SH-SY5Y (cell line): Measurements from ENCODE around the gene ADAMTS2.

Experiments used
- GATA2 ChIP-seq: IDR thresholded peaks from 2 replicates; pipeline ENCODE4 v1.6.1; 2011; ENCODE audit warnings: mild to moderate bottlenecking, low read depth, low read length
- GATA3 ChIP-seq: IDR thresholded peaks from 2 replicates; pipeline ENCODE4 v1.6.1; 2011; ENCODE audit warnings: low read depth, mild to moderate bottlenecking, low read length, moderate library complexity

The ADAMTS2 gene

DNA sequence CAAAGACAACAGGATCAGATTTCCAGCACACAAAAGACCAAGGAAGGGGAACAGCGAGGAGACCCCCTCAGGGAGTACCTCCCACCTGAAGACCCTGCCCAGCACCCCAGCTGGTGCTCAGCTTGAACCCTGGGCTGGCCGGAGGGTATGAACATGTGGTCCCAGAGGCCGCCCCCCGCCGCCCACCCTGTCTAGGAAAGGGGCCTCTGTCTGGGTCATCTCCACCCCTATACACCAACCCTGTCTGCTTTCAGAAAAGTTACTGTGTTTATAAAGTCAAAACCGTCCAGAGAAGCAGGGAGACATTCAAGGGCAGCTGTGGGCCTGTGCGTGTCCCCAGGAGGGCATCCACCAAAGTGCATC is 72.2 kb downstream of the ADAMTS2 start:
- TF ChIP-seq GATA3 (no peak), GATA2 (no peak)

DNA sequence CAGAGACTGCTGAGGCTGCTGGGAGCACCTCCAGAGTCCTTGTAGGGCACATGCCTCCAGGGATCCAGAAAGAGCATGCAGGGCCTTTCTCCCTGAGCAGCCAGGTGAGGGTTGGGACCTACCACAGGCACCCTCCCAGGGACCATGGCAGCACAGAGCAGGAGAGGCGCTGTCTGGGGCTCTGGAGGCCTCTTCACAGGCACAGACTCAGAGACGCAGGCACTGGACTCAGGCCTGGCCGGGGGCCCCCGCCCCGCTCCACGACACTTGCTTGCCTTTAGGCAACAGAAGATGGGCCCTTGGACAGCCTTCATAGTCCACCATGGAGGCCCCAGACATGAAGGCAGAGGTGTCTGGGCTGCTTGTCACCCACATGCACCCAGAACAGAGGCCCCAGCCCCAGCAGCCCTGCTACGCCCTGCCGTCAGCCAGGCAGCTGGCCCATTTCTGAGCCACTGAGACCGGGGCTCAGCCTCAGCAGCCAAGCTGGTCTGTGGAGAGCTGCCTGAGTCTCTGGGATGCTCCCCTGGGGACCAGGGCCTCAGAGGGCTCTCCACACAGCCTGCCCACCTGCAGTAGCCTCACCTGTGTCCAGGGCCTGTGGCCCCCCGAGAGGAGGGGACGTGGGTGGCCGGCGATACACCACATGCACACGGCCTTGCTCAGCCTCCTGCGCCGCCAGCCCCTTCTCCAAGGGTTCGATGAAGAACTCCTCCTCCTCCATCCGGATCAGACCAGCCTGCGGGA is 72.8 kb downstream of the ADAMTS2 start:
- TF ChIP-seq GATA3 (no peak), GATA2 (no peak)

DNA sequence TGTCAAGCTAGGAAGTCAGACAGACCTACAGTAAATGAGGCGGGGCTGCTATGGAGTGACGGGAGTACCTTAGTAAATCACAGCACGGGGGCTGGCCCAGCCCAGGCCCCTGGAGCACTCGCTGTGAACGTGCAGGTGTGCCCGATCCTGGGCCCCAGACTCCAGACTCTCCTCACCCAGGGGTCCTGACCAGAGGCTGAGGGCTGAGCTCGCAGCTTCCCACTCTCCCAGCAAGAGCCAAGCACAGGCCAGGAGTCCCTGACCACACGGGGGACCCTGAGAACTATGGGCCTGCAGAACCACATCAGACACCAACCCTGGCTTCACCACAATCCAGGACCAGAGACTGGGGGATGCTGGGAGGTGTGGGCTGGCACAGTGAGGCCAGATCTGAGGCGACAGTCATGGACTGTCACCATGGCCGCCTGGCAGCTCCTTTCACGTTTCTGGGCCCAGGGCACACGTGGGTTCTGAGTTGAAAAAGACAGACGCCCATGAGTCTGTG is 73.4 kb downstream of the ADAMTS2 start:
- TF ChIP-seq GATA2, result no peak
- no peak for TF ChIP-seq GATA3

DNA sequence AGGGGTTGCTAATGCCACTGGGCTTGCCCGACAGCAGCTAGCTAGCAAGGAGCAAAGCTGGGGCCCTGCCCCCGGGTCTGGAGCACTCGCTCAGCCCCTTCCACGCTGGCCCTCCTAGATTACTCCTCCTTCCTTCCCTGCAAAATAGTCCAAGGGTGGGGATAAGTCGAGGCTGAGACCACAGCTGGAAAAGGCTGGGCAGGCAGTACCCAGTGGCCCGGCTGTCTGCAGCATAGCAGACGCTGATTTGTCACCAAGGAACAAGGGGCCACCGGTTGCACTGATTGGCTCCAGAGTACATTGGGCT is 73.9 kb downstream of the ADAMTS2 start:
- TF ChIP-seq GATA2 (no peak), GATA3 (no peak)

DNA sequence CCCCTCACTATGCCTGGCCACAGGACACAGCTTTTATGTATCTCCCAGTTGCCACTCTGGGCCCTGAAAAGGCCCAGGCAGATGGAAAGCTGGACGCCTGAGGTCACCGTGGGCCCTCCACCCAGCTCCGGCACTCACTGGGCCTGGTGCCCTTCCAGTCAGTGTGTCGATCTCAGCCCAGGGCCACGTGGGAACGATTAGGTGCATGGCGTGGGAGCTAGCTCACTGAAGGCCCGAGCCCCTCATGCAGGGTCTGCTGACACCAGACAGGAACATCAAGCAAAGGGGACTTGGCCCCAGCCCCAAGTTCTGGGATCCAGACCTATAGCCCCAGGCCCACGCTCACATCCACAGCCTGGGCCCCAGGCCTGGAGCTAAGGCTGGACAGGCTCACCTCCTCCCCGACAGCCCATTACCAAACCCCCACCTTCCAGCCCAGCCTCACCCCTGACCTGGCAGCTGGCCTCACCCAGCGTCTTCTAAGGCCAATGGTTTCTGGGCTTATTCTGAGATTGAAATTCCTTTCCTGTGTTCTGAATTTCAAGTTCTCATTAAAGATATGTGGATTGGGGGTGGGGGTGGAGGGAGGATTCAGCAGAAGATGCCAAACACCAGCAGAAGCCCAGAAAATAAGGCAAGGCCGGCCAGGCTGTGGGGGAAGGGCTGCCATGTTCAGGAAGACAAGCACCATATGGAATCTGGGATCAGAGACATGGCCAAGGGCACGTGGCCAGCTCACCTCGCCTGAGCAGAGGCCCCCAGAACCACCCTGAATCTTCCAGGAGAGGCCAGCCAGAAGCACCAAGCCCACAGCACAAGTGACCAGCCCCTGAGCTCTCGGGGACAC is 74.5 kb downstream of the ADAMTS2 start:
- no peak for TF ChIP-seq GATA3
- TF ChIP-seq GATA2, result no peak

DNA sequence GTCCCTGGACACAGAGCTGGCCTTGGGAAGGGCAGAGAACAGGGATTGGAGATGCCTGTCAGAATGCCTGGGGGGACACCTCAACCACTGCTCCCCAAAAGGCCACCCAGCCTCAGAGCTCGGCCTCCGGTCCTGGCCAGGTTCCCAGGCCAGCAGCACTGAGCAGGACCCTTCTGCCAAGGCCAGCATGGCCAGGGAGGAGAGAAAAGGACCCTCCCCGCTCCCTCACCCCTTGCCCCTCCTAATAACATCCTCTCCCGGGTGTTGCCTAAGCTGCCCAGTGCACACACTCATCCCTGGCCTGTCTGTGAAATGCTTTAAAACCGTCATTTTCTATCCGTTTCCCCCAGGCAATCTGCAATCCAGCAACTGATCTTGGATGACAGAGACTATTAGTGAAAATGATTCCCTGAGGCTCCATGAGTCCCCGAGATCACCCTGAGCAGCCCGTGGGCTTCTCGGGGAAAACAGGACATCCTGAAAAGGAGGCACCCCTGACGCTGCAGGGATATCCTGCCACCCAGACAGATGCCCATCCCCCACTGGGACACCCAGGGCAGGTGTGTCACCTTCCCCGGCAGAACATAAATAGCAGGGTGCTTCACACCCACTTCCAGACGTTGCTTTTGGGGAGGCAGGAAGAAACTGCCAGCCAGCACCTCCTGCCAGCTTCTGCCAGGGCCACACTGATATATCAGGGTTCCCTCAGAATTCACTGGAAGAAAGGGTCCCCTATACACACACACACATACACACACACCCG is 75.3 kb downstream of the ADAMTS2 start:
- TF ChIP-seq GATA2 (peak; percentile 34; the same call in 1 of the 2 replicates), GATA3 (no peak)

DNA sequence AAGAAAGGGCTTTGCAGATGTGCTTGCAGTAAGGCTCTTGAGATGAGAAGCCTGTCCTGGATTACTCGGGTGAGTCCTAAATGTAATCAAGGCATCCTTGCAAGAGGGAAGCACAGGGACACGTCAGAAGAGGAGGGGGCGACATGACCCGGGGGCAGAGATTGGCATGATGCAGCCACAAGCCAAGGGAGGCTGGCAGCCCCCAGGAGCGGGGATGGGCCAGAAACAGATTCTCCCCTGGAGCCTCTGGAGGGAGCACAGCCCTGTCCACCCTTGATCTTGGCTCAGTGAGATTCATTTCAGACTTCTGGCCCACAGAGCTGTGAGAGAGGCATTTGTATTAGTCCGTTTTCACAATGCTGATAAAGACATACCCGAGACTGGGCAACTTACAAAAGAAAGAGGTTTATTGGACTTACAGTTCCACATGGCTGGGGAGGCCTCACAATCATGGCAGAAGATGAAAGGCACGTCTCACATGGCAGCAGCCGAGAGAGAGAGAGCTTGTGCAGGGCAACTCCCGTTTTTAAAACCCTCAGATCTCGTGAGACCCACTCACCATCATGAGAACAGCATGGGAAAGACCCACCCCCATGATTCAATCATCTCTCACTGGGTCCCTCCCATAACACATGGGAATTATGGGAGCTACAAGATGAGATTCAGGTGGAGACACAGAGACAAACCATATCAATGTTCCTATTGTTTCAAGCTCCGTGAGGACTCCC is 76.1 kb downstream of the ADAMTS2 start:
- TF ChIP-seq GATA3 (no peak), GATA2 (no peak)

DNA sequence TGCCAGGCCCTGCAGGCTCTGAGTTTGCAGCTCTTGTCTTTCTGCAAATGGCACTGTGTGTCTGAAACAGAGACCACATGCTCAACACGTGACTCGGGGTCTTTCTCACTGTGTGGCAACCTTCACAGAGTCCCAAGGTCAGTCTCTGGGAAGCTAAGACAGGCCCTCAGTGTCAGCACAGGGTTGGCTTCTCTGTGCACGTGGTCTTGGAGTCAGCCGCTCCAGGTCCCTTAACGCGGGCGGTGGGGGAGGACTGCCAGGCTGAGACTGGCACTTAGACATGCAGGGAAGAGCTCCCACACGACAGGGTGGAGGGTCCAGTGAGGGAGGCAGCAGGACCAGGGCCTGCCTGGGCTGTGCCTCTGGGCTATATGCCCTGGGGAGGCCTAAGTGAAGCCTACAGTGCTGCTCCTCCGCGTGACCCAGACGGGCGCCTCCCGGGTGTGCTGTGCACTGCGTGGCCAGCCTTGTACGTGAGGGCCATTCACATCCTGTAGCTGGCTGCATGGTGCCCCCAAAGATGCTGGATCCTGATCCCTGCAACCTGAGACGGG is 76.8 kb downstream of the ADAMTS2 start:
- TF ChIP-seq GATA3 (no peak), GATA2 (no peak)

DNA sequence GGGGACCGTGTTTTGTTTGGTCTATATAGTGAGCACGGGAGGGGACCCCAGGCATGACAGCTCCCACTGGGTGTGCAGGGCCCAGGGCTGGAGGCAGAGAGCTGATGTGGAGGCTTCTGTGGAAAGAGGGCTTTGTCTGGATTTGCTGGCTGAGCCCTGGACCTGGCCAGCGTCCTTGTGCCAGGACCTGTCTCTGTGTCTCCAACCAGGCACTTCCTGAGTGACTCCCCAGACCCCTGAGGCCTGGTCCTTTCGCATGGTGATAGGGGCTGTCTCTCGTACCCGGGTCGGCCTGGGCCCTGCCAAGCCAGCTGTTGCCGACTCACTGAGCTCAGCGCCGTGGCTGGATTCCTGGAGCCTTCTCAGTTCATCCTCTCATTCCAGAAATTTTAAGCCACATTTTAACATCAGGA is 77.6 kb downstream of the ADAMTS2 start:
- TF ChIP-seq GATA3 (no peak), GATA2 (no peak)

DNA sequence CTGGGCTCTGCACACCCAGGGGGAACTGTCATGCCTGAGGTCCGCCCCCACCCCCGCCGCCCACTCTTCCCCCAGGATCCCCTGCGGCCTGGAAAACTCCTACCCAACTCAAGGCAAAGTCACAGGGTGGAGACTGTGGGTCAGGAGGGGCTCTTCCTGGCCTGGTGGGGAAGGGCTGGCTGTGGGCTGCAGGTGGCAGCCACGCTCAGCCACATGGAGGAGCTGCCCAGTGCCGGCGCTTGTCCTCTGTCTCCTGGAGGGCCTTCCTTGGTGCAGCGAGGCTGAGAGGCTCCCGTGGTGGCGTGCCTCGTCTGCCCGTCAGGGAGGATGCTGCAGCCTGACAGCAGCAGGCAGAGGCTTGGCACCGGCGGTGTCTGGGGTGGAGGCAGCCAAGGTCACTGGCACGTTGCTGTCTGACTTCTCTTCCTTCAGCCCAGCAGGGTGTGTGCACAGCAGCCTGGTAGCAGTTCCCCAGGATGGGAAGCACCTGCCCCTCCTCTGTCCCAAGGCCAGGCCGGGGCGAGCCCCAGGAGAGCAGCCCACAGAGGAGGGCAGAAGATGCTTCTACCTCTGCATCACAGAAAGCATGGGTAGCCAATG is 78.1 kb downstream of the ADAMTS2 start:
- TF ChIP-seq GATA2 (no peak), GATA3 (no peak)

DNA sequence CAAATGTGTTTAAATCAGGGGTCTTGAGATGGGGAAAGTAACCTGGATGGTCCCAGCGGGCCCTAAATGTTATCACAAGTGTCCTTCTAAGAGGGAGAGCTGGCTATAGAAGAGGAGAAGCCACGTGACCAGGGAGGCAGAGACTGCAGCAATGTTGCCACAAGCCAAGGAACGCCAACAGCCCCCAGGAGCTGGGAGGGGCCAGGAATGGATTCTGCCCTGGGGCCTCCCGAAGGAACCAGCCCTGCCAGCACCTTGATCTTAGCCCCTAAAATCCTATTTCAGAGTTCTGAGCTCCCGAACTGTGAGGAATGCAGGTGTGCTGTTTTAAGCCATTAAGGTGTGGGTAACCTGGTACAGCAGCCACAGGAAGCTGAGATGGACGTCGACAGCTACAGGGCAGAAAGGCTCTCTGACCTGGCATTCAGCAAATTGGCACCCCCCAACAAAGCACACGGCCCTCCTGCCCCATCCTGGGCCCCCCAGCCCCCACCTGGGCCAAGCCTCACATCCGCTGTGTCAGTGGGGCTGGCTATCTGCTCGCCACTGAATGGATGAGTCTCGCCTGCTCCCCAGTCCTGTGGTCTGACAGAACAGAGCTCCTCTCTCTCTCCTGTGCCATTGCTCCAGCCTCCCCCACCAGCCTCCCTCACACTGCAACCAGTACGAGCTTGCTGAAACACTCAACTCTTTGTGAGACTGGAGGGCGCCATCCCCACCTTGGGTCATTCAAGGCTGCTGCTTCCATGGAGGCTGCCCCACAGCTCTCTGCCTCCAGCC is 78.8 kb downstream of the ADAMTS2 start:
- TF ChIP-seq GATA2 (no peak), GATA3 (no peak)

DNA sequence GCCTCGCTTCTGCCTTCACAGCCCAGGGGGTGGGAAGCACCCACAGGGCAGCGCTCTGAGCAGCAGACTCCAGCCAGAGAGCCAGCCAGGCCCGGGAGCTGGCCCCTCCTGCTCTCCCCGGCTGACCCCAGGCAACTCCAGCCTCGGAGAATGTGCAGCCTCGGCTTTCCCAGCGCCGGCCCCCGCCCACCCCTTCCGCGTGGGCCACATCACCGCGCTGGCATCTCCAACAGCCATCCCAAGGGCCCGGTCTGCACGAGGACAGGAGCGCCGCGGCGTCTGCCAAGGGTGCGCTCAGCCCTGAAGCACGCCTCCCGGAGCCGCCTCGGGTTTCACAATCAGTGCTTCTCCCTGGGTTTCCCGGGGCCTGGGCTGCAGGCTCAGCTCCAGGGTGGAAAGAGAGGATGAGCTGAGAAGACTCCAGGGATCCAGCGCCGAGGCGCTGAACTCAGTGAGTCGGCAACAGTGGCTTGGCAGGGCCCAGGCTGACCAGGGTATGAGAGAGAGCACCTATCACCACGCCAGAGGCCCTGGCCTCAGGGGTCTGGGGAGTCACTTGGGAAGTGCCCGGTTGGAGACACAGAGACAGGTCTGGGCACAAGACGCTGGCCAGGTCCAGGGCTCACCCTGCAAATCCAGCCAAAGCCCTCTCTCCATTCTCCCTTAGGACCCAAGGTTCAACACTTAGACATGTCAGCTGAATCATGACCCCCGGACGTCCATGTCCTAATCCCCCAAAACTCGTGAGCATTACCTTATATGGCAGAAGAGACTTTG is 79.6 kb downstream of the ADAMTS2 start:
- TF ChIP-seq GATA2 (no peak), GATA3 (no peak)
